AG08396 (cell line): ENCODE data around the gene PAPPA2.
"Not testable (repeated sequence)": the region's sequence is repeated elsewhere in the genome, so short reads cannot be mapped to it uniquely, and the experiment has no call there.

Experiments used
- DNase-seq: peaks from one replicate; pipeline ENCODE4 v3.0.0; 2012; ENCODE audit warnings: low spot score, mixed read lengths

Gene PAPPA2

GRCh38 chr1:176462674-176463378, at the start of gene PAPPA2:
PAPPA2 (plus strand) TSS chr1:176463175; CDS start chr1:176556323, 93,148 bp downstream.
- DNase-seq: no peak

- DNase-seq: no peak
Observed at GRCh38 chr1:176416777-176417176, 46.2 kb upstream of the PAPPA2 start.

- DNase-seq: not testable (repeated sequence)
Observed at GRCh38 chr1:176419608-176420007, 43.4 kb upstream of the PAPPA2 start.

- no peak for DNase-seq
Observed at GRCh38 chr1:176434234-176434633, 28.7 kb upstream of the PAPPA2 start.

GRCh38 chr1:176436251-176436650, 26.7 kb upstream of the PAPPA2 start:
- DNase-seq: no peak

- no peak for DNase-seq
Observed at GRCh38 chr1:176440176-176440575, 22.8 kb upstream of the PAPPA2 start.

GRCh38 chr1:176444286-176444685, 18.7 kb upstream of the PAPPA2 start:
- no peak for DNase-seq

GRCh38 chr1:176445402-176445801, 17.6 kb upstream of the PAPPA2 start:
- no peak for DNase-seq

- DNase-seq: no peak
Observed at GRCh38 chr1:176448340-176448739, 14.6 kb upstream of the PAPPA2 start.

- DNase-seq: no peak
Observed at GRCh38 chr1:176450526-176450925, 12.4 kb upstream of the PAPPA2 start.

- not testable (repeated sequence) for DNase-seq
Observed at GRCh38 chr1:176451741-176452140, 11.2 kb upstream of the PAPPA2 start.

- DNase-seq: no peak
Observed at GRCh38 chr1:176456795-176457194, 6.2 kb upstream of the PAPPA2 start.

- DNase-seq: no peak
Observed at GRCh38 chr1:176460544-176461336, 2.2 kb upstream of the PAPPA2 start.

- no peak for DNase-seq
Observed at GRCh38 chr1:176461576-176461975, 1.4 kb upstream of the PAPPA2 start.

GRCh38 chr1:176466514-176466913, 3.5 kb downstream of the PAPPA2 start:
- no peak for DNase-seq

GRCh38 chr1:176469450-176470010, 6.6 kb downstream of the PAPPA2 start:
- DNase-seq: no peak

- DNase-seq: no peak
Observed at GRCh38 chr1:176471338-176472121, 8.6 kb downstream of the PAPPA2 start.

GRCh38 chr1:176479971-176480370, 17.0 kb downstream of the PAPPA2 start:
- DNase-seq: no peak

- DNase-seq: no peak
Observed at GRCh38 chr1:176480750-176481149, 17.8 kb downstream of the PAPPA2 start.

GRCh38 chr1:176485083-176485482, 22.1 kb downstream of the PAPPA2 start:
- DNase-seq: no peak

- no peak for DNase-seq
Observed at GRCh38 chr1:176494436-176494835, 31.5 kb downstream of the PAPPA2 start.

- no peak for DNase-seq
Observed at GRCh38 chr1:176499671-176500070, 36.7 kb downstream of the PAPPA2 start.
